HFF-Myc (cell line): ENCODE data around the gene ALPK1.
"Not testable (repeated sequence)": the region's sequence is repeated elsewhere in the genome, so short reads cannot be mapped to it uniquely, and the experiment has no call there.

Experiments used
- DNase-seq: peaks from one replicate; pipeline ENCODE4 v3.0.0-alpha.2; 2011; ENCODE audit warnings: low read depth; ENCODE audit errors: extremely low read depth
- H3K4me3 ChIP-seq: replicated peaks from 2 replicates; pipeline ENCODE4 v1.5.1; 2011; ENCODE audit warnings: low read depth, mild to moderate bottlenecking, control low read depth, low read length
- CTCF ChIP-seq: IDR thresholded peaks from 2 replicates; pipeline ENCODE4 v1.5.1; 2012; ENCODE audit warnings: mild to moderate bottlenecking, low read depth, low read length, control low read depth; ENCODE audit errors: missing control alignments

ALPK1 gene

DNA sequence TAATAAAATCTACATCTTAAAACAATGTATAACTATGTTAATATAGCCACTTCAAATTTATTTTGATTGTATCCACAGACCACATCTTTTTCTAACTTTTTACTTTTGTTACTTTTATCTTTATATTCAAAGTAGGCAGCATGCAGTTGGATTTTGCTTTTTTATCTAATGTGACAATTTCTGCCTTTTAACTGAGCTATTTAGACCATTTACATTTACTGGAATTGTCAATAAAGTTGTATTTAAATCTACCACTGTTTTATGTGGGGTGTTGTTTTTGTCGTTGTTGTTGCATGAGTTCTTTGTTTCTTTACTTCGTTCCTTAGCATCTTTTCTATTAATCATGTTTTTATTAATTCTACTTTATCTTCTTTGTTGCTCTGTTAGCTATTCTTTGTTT, 176.8 kb downstream of the ALPK1 start:
- no peak for DNase-seq
- TF ChIP-seq CTCF: no peak
- H3K4me3 ChIP-seq: no peak overlapping the region

DNA sequence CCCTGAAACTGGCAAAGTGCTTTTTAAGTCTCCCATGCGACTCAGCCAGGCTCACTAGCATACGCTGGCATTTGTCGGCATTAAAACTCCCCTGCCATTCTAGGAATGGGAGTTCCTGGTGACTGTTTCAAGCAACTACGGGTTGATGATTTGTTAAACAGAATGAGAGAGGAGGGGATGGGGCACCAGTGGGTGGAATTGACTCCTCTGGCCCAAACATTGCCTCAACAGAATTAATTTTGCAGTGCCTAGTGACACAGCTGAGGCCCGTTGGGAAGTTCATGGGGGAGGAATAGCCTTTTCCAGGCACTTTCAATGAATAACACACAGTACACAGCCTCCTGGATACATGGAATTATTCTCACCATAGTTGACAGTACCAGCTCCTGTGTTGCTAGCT, 188.8 kb downstream of the ALPK1 start:
- no peak overlapping the region for H3K4me3 ChIP-seq
- DNase-seq: no peak
- TF ChIP-seq CTCF: no peak

- H3K4me3 ChIP-seq, DNase-seq: not testable (repeated sequence)
Measured at GRCh38 chr4:112490808-112491207, 193.6 kb downstream of the ALPK1 start.
